T follicular helper cell (primary cell): ENCODE data around the gene ANXA2.
"Not testable (repeated sequence)": the region's sequence is repeated elsewhere in the genome, so short reads cannot be mapped to it uniquely, and the experiment has no call there.

ENCODE experiments used
- DNase-seq: peaks from one replicate; pipeline ENCODE4 v3.0.0-alpha.2; 2020; ENCODE audit warnings: low read depth

The ANXA2 gene

DNA sequence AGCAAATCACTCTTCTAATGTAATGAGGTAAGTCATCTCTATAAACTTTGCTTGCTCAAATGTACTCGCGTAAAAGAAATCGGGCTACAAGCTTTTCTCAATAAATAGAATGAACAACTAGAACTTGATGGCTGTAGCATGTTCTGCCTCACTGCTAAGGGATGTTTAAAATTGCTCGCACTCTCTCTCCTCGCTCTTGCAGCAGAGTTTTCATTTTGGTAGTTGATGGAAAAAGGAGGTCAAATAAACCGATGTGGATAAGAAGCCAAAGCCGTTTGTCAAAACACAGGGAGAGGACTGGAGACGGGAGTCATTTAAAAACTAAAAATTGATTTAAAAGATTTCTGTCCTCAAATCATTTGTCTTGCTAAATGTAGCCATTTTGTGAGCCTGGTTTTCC, 53.3 kb downstream of the ANXA2 start:
- no peak for DNase-seq

- DNase-seq: no peak
These were observed 54.4 kb downstream of the ANXA2 start for GRCh38 chr15:60343221-60343970.

- no peak for DNase-seq
These were observed 57.4 kb downstream of the ANXA2 start for GRCh38 chr15:60340207-60340921.

DNA sequence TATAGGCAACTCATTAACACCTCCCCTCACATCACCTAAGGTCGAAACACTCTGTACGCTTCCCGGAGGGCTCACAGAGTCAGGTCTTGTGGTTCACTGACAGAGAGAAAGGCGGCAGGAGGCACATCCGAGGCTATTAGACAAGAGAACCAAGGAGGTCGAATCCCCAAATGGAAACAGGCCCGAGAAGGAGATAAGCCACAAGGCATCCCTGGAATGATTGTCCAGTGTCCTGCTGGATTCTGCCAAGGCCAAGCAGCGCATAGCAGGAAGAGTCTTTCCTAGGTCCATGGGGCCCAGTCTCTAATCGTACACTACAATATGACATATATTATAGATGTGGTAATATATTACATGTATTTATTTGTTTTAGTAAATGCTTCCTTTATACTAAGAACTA, 58.5 kb downstream of the ANXA2 start:
- DNase-seq: no peak

GRCh38 chr15:60338810-60339209, 59.0 kb downstream of the ANXA2 start:
- DNase-seq: no peak

GRCh38 chr15:60337076-60337475, 60.7 kb downstream of the ANXA2 start:
- no peak for DNase-seq

DNA sequence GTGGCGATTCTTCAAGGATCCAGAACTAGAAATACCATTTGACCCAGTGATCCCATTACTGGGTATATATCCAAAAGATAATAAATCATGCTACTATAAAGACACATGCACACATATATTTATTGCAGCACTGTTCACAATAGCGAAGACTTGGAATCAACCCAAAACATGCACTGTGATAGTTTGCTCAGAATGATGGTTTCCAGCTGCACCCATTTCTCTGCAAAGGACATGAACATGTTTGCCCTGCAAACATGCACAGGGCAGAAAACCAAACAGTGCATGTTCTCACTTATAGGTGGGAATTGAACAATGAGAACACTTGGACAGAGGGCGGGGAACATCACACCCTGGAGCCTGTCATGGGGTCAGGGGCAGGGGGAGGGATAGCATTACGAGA, 62.5 kb downstream of the ANXA2 start:
- DNase-seq: not testable (repeated sequence)

GRCh38 chr15:60328852-60329443, 68.8 kb downstream of the ANXA2 start:
- no peak for DNase-seq

- no peak for DNase-seq
These were observed 70.7 kb downstream of the ANXA2 start for GRCh38 chr15:60326824-60327654.

GRCh38 chr15:60326343-60326742, 71.4 kb downstream of the ANXA2 start:
- DNase-seq: no peak

GRCh38 chr15:60325905-60326304, 71.9 kb downstream of the ANXA2 start:
- no peak for DNase-seq

DNA sequence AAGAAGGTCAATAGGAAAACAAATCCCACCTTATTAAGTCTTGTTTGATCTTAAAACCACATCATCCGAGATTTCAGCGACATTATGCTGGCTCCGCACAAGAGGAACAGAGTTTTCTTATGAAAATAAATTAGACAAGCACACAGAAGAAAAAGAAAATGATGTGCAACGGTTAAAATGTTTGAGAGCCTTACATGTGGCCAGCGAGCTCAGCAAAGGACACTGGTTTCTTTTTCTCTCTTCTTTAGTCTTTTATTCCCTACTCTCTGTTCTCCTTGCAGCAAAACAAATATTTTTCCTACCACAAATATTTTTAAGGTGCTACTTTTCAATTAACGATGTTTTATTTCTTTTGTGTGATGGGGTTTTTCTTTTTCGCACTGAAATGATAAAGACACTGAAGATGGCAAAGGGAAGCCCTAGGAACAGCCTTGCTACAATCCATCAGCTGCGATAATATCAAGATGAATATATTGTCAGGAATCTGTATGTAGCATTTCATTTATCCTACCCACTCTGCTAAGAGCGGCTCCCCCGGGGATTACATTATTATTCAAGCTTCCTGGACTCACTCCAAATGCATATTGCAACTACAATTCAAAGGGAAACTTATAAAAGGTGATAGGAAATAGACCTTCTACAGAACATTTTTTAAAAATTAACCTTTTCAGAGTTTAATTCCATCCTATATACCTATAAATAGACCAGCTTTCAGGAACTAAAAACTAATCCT, 72.9 kb downstream of the ANXA2 start:
- no peak for DNase-seq

GRCh38 chr15:60323322-60323721, 74.5 kb downstream of the ANXA2 start:
- no peak for DNase-seq

GRCh38 chr15:60320365-60320764, 77.4 kb downstream of the ANXA2 start:
- no peak for DNase-seq

GRCh38 chr15:60318216-60318867, 79.4 kb downstream of the ANXA2 start:
- no peak for DNase-seq

- DNase-seq: no peak
These were observed 80.8 kb downstream of the ANXA2 start for GRCh38 chr15:60316961-60317360.

DNA sequence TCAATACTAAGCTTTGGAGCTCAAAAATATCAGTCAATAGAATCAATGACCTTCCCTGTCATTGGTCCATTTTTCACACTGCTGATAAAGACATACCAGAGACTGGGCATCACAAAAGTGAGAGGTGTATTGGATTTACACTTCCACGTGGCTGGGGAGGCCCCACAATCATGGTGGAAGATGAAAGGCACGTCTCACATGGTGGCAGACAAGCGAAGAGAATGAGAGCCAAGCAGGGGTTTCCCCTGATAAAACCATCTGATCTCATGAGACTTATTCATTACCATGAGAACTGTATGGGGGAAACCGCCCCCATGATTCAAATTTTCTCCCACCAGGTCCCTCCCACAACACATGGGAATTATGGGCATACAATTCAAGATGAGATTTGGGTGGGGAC, 81.9 kb downstream of the ANXA2 start:
- no peak for DNase-seq

DNA sequence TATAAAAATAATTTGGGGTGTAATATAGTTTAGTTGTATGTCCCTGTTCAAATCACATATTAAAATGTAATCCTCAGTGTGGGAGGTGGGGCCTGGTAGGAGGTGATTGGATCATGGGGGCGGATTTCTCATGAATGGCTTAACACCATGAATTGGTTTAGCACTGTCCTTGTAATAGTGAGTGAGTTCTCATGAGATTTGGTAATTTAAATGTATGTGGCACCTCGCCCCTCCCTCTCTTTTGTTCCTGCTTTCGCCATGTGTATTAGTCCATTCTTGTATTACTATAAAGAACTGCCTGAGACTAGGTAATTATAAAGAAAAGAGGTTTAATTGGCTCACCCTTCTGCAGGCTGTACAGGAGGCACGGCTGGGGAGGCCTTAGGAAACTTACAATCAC, 83.9 kb downstream of the ANXA2 start:
- no peak for DNase-seq

DNA sequence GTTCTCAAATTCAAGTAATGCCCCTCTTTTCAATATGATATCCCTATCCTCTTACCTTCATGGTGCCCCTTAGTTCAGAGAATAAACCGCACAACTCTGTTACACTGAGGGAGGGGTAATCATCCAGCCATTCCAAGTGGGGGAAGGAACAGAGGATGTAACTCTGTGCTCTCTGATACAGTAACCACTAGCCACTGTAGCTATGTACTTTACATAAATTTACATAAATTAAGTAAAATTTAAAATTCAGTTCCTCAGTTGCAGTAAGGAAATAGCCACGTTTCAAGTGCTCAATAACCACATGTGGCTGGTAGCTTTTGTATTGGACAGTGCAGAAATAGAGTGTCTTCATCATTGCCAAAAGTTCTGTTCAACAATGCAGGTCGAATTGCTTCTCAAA, 90.8 kb downstream of the ANXA2 start:
- DNase-seq: no peak

DNA sequence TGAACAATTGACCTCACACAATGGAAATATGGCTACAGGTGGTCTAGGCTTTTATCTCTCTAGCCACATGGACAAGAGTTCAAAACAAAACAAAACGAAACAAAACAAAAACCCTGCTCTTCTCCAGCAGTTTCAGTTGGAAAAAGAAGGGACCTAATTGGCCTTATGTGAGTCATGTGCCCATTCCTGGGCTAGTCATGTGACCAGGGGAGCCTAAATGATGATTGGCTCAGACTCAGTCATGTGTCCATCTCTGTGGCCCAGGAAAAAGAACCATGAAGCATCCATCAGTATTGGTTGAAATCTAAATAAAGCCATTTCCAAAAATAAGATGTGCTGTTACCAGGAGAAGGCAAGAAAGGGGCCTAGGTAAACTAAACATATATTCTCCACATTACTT, 96.8 kb downstream of the ANXA2 start:
- DNase-seq: no peak

- DNase-seq: no peak
These were observed 98.2 kb downstream of the ANXA2 start for GRCh38 chr15:60299452-60300047.
